Measurements from ENCODE around the gene NEK11.

NEK11 gene

DNA sequence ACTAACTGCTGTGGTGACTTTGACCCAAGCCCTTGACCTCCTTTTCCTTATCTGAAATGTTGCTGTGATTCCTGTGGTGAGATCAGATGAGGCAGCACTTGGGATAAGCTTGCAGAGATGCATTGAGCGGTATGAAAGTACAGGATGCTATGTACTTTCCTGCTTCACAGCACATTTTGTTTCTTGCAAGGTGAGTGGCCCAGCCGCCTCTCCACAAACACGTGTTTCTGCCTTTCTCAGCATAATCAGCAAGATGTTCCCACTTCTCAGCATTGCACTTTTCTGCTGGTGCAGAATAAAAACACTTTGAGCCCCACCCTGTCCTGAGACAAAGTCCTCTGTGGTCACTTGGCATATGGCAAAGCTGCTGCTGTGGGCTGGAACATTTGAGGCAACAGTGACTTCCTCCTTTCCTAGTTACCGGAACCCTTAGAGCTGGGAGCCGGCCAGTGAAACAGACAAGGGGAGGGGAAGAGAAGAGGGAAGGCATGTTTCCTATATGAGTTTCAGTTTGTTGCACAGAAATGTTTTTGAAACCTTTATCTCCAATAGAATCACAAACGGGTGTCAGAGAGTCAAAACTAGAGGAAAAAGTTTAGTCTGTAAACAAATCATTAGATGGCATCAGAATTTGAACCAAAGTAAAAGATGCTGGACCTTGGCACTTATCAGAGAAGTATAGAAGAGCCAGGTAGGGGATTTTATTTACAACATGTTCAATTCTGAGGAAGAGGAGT lies 359.9 kb downstream of the NEK11 start:
- no peak for DNase-seq (ENCODE audit: low read depth, low spot score)
- no peak overlapping the region for H3K27ac ChIP-seq

GRCh38 chr3:131387796-131388489 lies 361.3 kb downstream of the NEK11 start:
- H3K27ac ChIP-seq, result no peak overlapping the region
- DNase-seq (ENCODE audit: low read depth, low spot score), result no peak

DNA sequence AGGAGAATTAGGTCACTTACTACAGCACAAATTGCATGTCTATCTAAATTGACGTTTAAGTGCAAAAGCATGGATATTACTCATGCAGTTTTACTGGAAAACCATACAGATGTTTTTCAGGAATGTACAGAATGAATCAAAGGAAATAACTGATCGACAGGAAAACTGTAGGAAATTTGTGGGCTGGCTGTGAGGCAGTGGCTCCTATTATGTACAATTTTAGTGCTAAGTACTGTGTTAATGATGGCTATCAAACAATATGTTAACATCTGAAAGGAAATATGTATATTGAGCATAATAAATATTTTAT lies 361.8 kb downstream of the NEK11 start:
- DNase-seq (ENCODE audit: low read depth, low spot score), result no peak

DNA sequence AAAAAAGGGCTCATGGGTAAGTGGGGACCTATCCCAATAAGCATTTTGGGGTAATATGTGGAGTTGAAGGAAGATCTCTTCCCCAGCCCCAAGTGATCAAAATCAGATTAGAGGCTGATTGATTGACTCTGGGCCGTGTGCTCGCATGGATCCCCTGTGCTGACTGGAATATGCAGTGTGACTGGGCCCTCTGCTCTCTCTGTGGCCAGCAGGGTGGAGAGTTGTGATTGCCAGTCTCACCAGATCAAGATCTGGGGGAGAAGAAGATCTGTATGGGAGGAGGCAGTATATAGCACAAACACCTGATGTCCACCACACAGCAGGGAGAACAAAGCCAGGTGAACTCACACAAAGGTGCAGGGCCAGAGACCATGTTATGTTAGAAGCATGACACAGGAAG lies 363.7 kb downstream of the NEK11 start:
- H3K27ac ChIP-seq, result no peak overlapping the region
- no peak for DNase-seq (ENCODE audit: low read depth, low spot score)

More for the DNA sequence above, 361.8 kb downstream of the NEK11 start:
- H3K27ac ChIP-seq, result no peak overlapping the region

DNA sequence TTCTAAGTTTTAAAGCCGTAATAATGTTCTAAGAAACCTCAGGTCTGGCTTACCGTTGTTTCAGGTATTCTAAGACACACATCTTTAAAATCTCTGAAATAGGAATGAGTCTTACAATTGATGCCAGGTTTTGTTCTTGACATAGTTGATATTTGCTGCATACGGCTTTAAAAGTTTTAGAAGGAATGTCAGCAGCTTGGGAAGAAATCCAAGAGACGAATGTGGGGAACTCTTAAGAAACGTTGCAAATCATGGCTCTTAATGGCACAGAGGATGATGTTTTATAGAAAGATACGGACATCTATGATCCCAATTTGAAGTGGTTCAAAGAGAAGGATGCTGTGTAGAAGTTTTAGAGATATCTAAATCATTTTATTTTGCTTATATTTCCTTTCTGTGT lies 366.4 kb downstream of the NEK11 start:
- no peak overlapping the region for H3K27ac ChIP-seq
- DNase-seq (ENCODE audit: low read depth, low spot score), result no peak

- no peak overlapping the region for H3K27ac ChIP-seq
- DNase-seq (ENCODE audit: low read depth, low spot score), result no peak
Observed at GRCh38 chr3:131393868-131394267, 367.2 kb downstream of the NEK11 start.

GRCh38 chr3:131394400-131394799 lies 367.7 kb downstream of the NEK11 start:
- no peak for DNase-seq (ENCODE audit: low read depth, low spot score)
- H3K27ac ChIP-seq, result no peak overlapping the region

- no peak for DNase-seq (ENCODE audit: low read depth, low spot score)
- no peak overlapping the region for H3K27ac ChIP-seq
Observed at GRCh38 chr3:131396170-131396569, 369.5 kb downstream of the NEK11 start.

DNA sequence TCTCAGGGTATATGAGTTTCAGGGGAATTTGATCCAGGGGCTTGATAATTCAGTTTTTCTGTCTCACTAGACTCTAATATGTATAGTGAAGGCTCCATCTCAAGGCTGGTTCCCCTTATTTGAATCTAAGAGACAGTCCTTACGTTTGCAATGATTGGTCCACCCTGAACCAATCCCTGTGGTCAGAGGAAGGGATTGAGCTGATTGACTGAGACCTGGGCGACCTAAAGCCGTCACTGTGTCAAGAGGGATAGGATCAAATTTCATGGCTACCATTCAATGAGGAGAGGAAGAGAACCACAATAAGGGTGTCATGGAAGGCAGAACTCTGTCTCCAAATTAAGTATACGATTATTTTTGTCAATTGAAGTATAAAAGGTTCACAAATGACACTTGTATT lies 371.2 kb downstream of the NEK11 start:
- no peak overlapping the region for H3K27ac ChIP-seq

More for the DNA sequence above, 371.2 kb downstream of the NEK11 start:
- DNase-seq (ENCODE audit: low read depth, low spot score), result no peak
